OCI-LY1 (cell line): ENCODE data around the gene ANGPTL7.

Experiments
- H2AFZ ChIP-seq: fragments of 200-600 bp; sonication (generic), shearing (Covaris generic); 2 replicates; pipeline ENCODE4 v1.6.0; 2014; ENCODE audit warnings: antibody characterized with exemption, mild to moderate bottlenecking, low read length
- H3F3A ChIP-seq: fragments of 200-600 bp; sonication (generic), shearing (Covaris generic); 2 replicates; pipeline ENCODE4 v1.6.0; 2014; ENCODE audit warnings: mild to moderate bottlenecking, antibody characterized with exemption, low read length, moderate library complexity; ENCODE audit not compliant: insufficient read depth
- H3K27ac ChIP-seq: fragments of 200-600 bp; sonication (generic); 2 replicates; pipeline ENCODE4 v1.5.1; 2014; ENCODE audit warnings: low read length, mixed run types, mild to moderate bottlenecking, low read depth; ENCODE audit not compliant: poor library complexity, severe bottlenecking
- H3K27me3 ChIP-seq: fragments of 200-600 bp; sonication (generic); 2 replicates; pipeline ENCODE4 v1.6.0; 2014; ENCODE audit warnings: antibody characterized with exemption, mild to moderate bottlenecking, low read length, moderate library complexity; ENCODE audit not compliant: insufficient read depth
- H3K36me3 ChIP-seq: fragments of 200-600 bp; sonication (generic); 2 replicates; pipeline ENCODE4 v1.6.1; 2014; ENCODE audit warnings: mild to moderate bottlenecking, antibody characterized with exemption, low read length, moderate library complexity, mixed read lengths; ENCODE audit not compliant: insufficient read depth
- H3K4me1 ChIP-seq: fragments of 200-600 bp; sonication (generic); 2 replicates; pipeline ENCODE4 v1.5.1; 2014; ENCODE audit warnings: mild to moderate bottlenecking, low read length, moderate library complexity; ENCODE audit not compliant: insufficient read depth, severe bottlenecking
- H3K4me2 ChIP-seq: fragments of 200-600 bp; sonication (generic), shearing (Covaris generic); 2 replicates; pipeline ENCODE4 v1.6.1; 2014; ENCODE audit warnings: low read length
- H3K4me3 ChIP-seq: fragments of 200-600 bp; sonication (generic); 2 replicates; pipeline ENCODE4 v1.5.1; 2014; ENCODE audit warnings: low read length, low read depth, mild to moderate bottlenecking, mixed read lengths; ENCODE audit not compliant: poor library complexity, severe bottlenecking
- H3K79me2 ChIP-seq: fragments of 200-600 bp; shearing (Covaris generic); 2 replicates; pipeline ENCODE4 v1.6.1; 2016; ENCODE audit warnings: mixed run types, low read length, mixed read lengths; ENCODE audit not compliant: insufficient read depth
- H3K9ac ChIP-seq: fragments of 200-600 bp; sonication (generic), shearing (Covaris generic); 2 replicates; pipeline ENCODE4 v1.6.1; 2014; ENCODE audit warnings: mild to moderate bottlenecking, low read length, mixed read lengths
- H3K9me2 ChIP-seq: fragments of 200-600 bp; sonication (generic), shearing (Covaris generic); 2 replicates; pipeline ENCODE4 v1.6.1; 2014; ENCODE audit warnings: low read depth, mild to moderate bottlenecking, low read length, mixed read lengths
- H3K9me3 ChIP-seq: fragments of 200-600 bp; shearing (Covaris generic); 2 replicates; pipeline ENCODE4 v1.6.1; 2014; ENCODE audit warnings: low read length, mixed read lengths
- H4K20me1 ChIP-seq: fragments of 200-600 bp; sonication (generic), shearing (Covaris generic); 2 replicates; pipeline ENCODE4 v1.6.0; 2016; ENCODE audit warnings: mild to moderate bottlenecking, low read length; ENCODE audit not compliant: insufficient read depth
- EZH2 ChIP-seq: fragments of 200-600 bp; sonication (generic), shearing (Covaris generic); IDR thresholded peaks from 2 replicates; pipeline ENCODE4 v1.8.0; 2017; ENCODE audit warnings: borderline replicate concordance, mixed run types, mild to moderate bottlenecking, antibody characterized with exemption, low read length, moderate library complexity, mixed read lengths
- TF ChIP-seq, protein P1 (sequence below): fragments of 200-600 bp; sonication (generic), shearing (Covaris generic); IDR thresholded peaks from 2 replicates; pipeline ENCODE4 v1.5.1; 2017; ENCODE audit warnings: mild to moderate bottlenecking, antibody characterized with exemption, low read length, moderate library complexity, mixed read lengths

The ANGPTL7 gene

DNA sequence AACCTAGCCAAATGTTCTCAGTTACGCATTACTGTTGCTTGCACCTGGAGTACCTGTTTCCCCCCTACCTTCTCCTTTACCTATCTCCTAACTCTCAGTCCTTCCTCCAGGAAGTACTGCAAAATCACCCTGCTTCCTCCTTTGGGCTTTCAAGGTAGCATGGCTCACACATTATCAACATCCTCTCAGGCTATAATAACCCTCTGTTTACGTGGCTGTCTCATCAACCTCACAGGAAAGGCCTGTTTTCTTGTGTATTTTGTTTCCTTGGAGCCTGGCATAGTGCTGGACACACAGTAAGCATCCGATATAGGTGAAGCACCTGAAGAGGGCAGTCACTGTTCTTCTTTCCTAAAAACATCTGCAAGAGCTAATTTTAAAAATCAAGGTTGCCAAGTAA is 32.7 kb upstream of the ANGPTL7 start:
- H3K79me2 ChIP-seq: no peaks in the 10 kb centered on the region
- no peak overlapping the region for H2AFZ ChIP-seq
- H3K9me2 ChIP-seq: no peaks in the 10 kb centered on the region
- peaks cover 7% of the 10 kb centered on the region for H3K4me1 ChIP-seq
- no peaks in the 10 kb centered on the region for H3K9me3 ChIP-seq
- TF ChIP-seq, protein P1, sequence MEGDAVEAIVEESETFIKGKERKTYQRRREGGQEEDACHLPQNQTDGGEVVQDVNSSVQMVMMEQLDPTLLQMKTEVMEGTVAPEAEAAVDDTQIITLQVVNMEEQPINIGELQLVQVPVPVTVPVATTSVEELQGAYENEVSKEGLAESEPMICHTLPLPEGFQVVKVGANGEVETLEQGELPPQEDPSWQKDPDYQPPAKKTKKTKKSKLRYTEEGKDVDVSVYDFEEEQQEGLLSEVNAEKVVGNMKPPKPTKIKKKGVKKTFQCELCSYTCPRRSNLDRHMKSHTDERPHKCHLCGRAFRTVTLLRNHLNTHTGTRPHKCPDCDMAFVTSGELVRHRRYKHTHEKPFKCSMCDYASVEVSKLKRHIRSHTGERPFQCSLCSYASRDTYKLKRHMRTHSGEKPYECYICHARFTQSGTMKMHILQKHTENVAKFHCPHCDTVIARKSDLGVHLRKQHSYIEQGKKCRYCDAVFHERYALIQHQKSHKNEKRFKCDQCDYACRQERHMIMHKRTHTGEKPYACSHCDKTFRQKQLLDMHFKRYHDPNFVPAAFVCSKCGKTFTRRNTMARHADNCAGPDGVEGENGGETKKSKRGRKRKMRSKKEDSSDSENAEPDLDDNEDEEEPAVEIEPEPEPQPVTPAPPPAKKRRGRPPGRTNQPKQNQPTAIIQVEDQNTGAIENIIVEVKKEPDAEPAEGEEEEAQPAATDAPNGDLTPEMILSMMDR: no peak
- TF ChIP-seq EZH2: no peak
- no peak overlapping the region for H3K9ac ChIP-seq
- H3F3A ChIP-seq: no peaks in the 10 kb centered on the region
- H4K20me1 ChIP-seq: no peaks in the 10 kb centered on the region
- H3K27me3 ChIP-seq: no peaks in the 10 kb centered on the region
- no peak overlapping the region for H3K4me3 ChIP-seq
- peaks cover 61% of the 10 kb centered on the region for H3K36me3 ChIP-seq
- H3K4me2 ChIP-seq: no peak overlapping the region
- no peak overlapping the region for H3K27ac ChIP-seq

DNA sequence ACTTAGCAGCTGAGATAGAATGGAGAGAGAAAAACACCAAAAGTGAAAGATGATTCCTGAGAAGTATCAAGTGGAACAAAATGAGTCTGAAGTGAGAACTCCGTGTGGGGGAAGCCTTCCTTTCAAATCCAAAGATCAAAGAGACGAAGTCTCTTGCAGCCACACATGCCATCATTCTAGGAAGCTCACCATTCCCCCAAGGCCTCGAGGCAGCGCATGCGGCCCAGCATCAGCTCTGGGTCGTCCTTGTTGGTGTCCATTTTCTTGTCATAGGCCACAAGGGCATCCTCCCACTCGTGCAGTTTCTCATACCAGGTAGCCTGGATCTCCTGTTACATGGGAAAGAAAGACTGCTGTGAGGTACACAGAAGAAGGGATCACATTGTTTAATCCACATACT is 32.2 kb upstream of the ANGPTL7 start:
- H3K4me1 ChIP-seq: peaks cover 7% of the 10 kb centered on the region
- H3K36me3 ChIP-seq: peaks cover 56% of the 10 kb centered on the region
- H3K4me3 ChIP-seq: no peak overlapping the region
- no peaks in the 10 kb centered on the region for H3K27me3 ChIP-seq
- no peak overlapping the region for H2AFZ ChIP-seq
- no peak overlapping the region for H3K27ac ChIP-seq
- no peak overlapping the region for H3K9ac ChIP-seq
- H3K4me2 ChIP-seq: no peak overlapping the region
- no peaks in the 10 kb centered on the region for H3K9me3 ChIP-seq
- H4K20me1 ChIP-seq: no peaks in the 10 kb centered on the region
- H3K79me2 ChIP-seq: no peaks in the 10 kb centered on the region
- TF ChIP-seq, protein P1: no peak
- TF ChIP-seq EZH2: no peak
- H3F3A ChIP-seq: no peaks in the 10 kb centered on the region
- H3K9me2 ChIP-seq: no peaks in the 10 kb centered on the region

DNA sequence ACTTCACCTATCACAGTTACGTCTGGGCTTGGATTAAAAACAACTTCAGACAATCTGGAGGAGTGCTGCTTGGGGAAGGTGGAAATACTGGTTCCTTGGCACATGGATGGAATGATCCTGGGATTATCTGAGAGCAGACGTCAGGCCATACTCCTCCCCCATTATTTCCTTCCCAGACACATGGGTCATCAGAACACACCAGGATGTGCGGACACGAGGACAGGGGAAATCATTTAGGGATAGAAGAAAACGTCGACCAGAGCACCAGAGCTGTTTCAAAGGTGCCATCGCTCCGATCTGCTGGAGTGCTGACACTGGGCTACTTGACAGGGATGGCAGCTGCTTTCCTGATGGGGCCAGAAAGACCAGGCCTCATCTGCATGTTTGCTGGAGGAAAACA is 31.8 kb upstream of the ANGPTL7 start:
- TF ChIP-seq, protein P1: no peak
- no peak for TF ChIP-seq EZH2
- peaks cover 7% of the 10 kb centered on the region for H3K4me1 ChIP-seq
- H3K36me3 ChIP-seq: peaks cover 54% of the 10 kb centered on the region
- H3K9me2 ChIP-seq: no peaks in the 10 kb centered on the region
- no peak overlapping the region for H3K4me3 ChIP-seq
- no peaks in the 10 kb centered on the region for H4K20me1 ChIP-seq
- no peak overlapping the region for H2AFZ ChIP-seq
- H3K9me3 ChIP-seq: no peaks in the 10 kb centered on the region
- no peak overlapping the region for H3K27ac ChIP-seq
- H3F3A ChIP-seq: no peaks in the 10 kb centered on the region
- H3K9ac ChIP-seq: no peak overlapping the region
- H3K27me3 ChIP-seq: no peaks in the 10 kb centered on the region
- no peak overlapping the region for H3K4me2 ChIP-seq
- H3K79me2 ChIP-seq: no peaks in the 10 kb centered on the region
